Inflammatory macrophage treated with lipopolysaccharide for 1 hour (primary cell): Measurements from ENCODE around the gene SOBP.

Experiments
- DNase-seq, 2 donors: peaks; one replicate each; pipeline ENCODE4 v3.0.0-alpha.2; 2020 to 2022

The SOBP gene

GRCh38 chr6:107620732-107621131 is 130.8 kb downstream of the SOBP start:
- DNase-seq: peak; percentile 52 to 64

DNA sequence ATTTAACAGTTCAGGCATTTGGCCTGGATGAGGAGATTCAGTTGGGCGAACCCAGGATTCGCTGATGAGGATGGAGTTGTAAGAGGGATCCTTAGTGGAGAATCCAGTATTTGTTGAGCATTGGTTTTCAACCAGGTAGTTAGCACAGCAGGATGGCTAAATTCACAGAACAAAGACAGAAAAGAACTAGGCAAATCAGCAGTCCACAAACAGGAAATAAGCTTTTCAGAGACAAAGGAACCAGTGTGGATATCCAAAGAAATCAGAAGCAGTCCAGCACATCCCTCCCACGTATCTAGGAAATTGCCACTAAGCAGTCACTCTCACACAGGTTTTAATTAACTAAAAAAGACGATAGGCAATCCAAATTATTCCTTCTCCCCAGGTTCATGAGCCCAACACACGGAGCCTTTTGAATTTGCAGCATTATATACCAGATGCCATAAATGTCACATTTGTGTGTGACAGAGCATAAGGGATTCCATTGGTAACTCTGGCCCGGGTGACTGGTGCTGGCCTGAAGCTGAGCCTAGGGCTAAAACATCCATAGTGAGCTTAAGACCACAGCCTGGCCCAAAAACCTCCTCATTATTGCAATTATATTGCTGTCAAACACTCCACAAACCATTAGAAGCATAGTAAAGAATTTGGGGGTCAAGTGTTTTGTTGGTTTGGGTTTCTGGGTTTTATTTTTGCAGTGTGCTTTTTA is 131.5 kb downstream of the SOBP start:
- no peak for DNase-seq

DNA sequence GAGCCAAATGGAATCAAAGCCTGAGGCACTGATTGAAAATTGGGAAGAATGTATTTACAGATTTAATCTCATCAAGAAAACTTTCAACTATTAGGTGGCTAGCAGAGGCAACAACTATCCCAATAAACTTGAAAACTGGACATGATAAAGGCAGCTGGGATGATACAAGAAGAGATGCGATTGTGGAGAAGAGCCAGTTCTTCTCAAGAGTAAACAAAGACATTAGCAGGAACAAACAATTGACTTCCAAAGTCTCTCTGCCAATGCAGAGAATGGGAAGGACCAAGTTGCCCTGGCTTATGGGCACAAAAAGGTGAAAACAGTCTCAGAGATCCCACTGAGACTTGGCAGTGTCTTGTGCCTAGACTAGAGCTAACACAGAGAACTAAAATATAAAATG is 132.4 kb downstream of the SOBP start:
- DNase-seq: no peak

DNA sequence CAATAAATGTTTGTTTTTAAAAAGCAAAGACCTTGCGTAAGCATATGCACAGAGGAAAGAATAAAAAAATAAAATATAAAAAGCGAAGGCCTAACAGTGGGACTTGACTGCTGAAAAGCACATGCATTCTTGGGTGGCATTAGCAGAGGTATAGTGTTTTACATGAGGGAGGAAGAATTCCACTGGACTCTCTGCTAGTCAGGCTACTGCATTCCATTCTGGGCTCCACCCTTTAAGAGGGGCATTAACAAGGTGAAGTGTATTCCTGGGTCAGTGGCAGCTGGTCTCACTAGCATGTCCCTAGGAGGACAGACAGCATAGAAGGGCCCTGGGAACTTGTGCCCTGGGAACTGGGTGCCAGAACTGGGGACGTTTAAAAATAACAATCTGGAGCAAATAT is 134.1 kb downstream of the SOBP start:
- DNase-seq: no peak

- no peak for DNase-seq
These were observed 134.6 kb downstream of the SOBP start for GRCh38 chr6:107624541-107624940.

DNA sequence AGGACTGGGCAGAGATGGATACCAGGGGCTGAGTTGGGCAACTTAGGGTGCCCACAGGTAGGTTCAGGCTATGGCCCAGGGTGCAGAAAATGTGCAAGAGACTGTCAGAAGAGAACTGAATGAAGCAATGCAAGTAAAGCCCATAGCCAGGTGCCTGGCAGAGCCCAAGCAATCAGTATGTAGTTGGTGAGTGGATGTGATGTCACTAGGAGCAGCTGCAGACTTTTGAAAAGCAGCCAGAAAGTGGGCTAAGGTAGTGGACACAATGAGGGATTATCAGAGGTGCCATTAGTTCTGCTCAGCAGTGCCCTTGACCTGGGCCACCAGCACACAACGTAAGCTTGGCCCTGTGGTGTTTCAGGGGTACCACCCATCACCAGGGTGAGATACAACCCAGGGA is 135.3 kb downstream of the SOBP start:
- no peak for DNase-seq

- no peak for DNase-seq
These were observed 136.7 kb downstream of the SOBP start for GRCh38 chr6:107626645-107627044.

GRCh38 chr6:107627969-107628368 is 138.1 kb downstream of the SOBP start:
- no peak for DNase-seq

DNA sequence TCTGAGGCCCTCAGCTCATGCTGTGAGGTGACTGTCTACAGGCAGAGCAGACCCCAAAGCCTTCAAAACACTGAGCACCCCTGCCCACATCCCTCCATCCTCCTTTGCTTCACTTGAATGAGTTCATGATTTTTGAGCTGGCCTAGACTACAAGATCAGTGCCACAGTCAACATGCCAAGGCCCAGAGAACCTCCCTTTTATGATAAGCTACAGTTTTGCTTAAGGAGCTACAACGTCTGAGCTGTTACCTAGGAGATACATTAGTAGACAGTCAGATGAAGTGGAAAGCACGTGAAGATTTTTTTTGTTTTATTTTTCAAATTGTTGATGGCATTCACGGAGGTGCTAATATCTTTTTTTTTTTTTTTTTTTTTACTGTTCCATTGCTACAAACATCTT is 139.0 kb downstream of the SOBP start:
- no peak for DNase-seq

DNA sequence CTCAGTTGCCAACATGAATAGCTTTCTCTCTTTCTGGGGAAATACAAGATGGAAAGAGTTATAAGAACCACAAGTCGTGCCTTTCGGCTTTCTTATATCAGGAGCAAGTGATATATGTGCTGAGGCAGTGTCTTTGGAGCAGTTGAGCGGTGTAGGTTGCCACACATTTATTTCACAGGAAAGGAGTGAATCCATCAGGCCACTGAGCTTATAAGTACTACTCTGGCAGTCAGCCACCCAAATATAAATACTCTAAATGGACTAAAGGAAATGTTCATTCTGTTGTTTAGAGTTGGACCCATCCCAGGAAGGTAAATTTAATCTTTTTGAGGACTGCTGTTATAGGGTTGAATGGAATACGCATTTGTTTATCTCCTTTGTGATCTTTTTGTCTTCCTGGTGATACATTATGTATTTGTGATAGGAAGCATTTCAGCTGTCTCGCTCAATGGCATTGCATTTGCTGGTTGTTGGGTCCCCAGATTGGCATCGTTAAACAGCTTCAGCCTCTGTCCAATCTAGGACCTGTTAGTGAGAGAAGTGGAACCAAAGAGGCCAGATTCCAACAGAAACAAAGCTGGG is 139.7 kb downstream of the SOBP start:
- DNase-seq: no peak

- no peak for DNase-seq
These were observed 140.5 kb downstream of the SOBP start for GRCh38 chr6:107630348-107630977.

- DNase-seq: no peak
These were observed 142.6 kb downstream of the SOBP start for GRCh38 chr6:107632381-107633136.

DNA sequence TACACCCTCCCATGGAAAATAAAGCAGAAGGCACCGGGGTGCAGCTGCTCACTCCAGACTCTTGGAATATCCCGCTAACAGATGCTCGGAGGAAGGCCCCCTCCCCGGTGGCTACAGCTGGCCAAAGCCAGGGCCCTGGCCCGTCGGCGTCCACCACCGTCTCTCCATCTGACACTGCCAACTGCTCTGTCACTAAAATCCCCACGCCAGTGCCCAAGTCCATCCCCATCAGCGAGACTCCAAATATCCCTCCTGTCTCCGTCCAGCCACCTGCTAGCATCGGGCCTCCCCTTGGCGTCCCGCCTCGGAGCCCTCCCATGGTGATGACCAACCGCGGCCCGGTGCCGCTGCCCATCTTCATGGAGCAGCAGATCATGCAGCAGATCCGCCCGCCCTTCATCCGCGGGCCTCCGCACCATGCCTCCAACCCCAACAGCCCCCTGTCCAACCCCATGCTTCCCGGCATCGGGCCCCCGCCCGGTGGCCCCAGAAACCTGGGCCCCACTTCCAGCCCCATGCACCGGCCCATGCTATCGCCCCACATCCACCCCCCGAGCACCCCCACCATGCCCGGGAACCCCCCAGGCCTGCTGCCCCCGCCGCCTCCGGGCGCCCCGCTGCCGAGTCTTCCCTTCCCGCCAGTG is 143.9 kb downstream of the SOBP start:
- DNase-seq: no peak

DNA sequence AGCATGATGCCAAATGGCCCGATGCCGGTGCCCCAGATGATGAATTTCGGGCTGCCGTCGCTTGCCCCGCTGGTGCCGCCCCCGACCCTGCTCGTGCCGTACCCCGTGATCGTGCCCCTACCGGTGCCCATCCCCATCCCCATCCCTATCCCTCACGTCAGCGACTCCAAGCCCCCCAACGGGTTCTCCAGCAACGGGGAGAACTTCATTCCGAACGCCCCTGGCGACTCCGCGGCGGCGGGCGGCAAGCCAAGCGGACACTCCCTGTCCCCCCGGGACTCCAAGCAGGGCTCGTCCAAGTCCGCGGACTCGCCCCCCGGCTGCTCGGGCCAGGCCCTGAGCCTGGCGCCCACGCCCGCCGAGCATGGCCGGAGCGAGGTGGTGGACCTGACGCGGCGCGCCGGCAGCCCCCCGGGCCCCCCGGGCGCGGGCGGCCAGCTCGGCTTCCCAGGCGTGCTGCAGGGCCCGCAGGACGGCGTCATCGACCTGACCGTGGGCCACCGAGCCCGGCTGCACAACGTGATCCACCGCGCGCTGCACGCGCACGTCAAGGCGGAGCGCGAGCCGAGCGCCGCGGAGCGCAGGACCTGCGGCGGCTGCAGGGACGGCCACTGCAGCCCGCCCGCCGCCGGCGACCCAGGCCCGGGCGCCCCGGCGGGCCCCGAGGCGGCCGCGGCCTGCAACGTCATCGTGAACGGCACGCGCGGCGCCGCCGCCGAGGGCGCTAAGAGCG is 144.6 kb downstream of the SOBP start:
- DNase-seq: no peak

- DNase-seq: no peak
These were observed 145.2 kb downstream of the SOBP start for GRCh38 chr6:107635057-107635515.

DNA sequence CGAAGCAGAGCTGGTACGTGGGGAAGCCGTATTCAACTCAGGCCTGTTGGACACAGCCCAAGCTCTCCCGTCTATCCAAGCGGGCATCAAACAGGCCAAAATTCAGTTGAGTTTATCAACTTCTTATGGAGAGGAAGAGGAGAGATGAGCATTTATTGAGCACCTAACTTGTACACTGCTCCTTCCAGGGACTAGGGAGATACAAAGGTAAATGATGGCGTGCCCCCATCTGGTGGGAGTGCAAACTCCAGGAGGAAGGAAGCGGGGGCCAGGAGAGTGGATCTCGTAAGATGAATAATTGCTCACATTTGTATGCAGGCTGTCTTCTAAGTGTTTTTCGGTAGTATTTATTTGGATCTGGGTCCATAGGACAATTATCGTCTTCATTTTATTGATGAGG is 146.6 kb downstream of the SOBP start:
- DNase-seq: no peak

- no peak for DNase-seq
These were observed 147.7 kb downstream of the SOBP start for GRCh38 chr6:107637316-107638315.

GRCh38 chr6:107638493-107638892 is 148.6 kb downstream of the SOBP start:
- DNase-seq: no peak

DNA sequence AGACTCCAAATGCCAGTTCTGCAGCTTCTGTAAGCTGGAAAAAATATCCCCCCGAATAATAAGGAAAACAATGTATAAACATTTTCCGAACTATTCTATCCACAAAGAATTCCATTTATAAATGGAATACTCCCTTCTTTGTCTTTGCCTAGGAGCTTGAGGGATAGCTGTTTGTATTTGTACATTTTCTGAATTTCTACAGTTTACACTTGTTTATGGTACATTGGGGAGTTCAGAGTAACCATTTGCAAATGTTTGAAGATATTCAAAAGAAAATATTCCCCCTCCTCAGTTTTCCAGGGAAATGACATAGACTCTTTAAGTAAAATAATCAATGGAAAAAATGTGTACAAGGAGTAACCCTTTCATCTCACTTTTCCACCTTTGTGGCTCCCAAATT is 149.6 kb downstream of the SOBP start:
- DNase-seq: no peak

GRCh38 chr6:107641071-107641470 is 151.2 kb downstream of the SOBP start:
- DNase-seq: peak; percentile 7 to 28

DNA sequence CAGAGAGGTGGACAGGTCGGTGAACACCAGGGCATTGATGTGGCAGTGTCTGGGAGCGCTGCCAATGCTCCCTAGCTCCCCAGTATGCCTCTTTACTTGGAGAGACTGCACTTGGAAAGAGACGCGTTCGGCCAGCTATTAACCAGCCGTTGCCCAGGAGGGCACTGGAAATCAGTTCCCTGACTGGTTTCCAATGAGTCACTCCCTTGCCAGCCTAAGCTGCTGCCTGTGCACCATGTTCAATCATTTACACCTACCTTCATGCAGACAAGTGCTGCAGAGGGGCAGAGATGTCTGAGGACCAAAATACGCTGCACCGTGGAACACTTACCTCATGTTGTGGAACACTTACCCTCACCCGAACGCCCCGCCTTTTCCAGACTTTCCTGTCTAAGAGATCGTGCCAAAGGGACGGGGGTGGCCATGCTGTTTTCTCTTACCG is 151.6 kb downstream of the SOBP start:
- DNase-seq: no peak
